Activated T-cell treated with anti-CD3 and anti-CD28 coated beads for 1 hour (primary cell): ENCODE measurements around the gene CBFA2T3.
"Not testable (repeated sequence)": the region's sequence is repeated elsewhere in the genome, so short reads cannot be mapped to it uniquely, and the experiment has no call there.

Experiments used
- DNase-seq: peaks from one replicate; pipeline ENCODE4 v3.0.0-alpha.2; 2020; ENCODE audit warnings: low read depth

CBFA2T3 gene

DNA sequence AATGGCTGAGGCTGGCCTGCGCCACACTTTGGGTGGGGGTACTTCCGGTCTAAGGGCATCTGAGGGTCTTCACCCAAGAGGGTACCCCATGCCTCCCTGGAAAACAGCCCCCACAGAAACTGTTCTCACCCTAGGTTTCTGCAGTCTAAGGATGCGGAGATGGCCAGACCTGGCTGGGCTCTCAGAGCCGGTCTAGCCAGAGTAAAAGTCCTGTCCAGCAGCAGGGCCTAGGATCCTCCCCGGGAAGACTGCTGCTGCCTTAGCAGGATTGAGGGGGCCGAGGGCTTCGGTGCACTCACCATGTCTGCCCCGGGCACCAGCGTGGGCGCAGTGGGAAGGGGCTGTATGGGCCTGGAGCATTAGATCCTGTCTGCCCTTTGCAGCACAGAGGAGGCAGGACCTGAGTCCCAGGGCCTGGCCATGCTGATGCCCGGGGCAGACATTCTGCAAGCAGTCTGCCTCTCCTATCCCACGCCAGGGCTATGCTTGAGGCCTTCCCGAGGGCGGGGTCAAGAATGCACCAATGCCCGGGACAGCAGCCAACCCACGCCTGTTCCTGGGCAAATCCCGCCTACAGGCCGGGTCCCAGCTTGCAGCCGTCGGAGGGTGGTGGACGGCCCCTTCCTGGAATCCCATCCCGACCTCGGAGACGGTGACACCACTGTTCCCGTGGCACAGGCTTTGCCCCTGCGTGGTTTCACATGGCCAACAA is 54.7 kb downstream of the CBFA2T3 start:
- DNase-seq = no peak

DNA sequence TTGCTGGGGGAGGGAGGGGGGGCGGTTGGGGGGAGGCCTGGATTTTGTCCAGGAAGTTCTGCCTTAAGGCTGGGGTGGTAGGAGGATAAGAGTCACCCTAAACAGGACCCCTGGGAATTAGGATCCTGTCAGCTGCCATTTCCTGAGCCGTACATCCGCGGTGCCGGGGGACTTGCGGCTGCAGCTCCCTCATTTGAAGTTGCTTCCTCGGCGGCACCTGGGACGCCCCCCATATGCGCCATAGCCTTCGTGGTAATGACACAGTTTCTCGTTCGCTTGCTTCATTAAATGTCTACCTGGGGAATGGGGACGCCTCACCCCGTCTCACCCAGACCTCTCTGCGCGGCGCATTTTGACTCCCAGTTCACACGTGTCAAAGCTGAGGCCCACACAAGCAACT is 55.4 kb downstream of the CBFA2T3 start:
- no peak for DNase-seq

DNA sequence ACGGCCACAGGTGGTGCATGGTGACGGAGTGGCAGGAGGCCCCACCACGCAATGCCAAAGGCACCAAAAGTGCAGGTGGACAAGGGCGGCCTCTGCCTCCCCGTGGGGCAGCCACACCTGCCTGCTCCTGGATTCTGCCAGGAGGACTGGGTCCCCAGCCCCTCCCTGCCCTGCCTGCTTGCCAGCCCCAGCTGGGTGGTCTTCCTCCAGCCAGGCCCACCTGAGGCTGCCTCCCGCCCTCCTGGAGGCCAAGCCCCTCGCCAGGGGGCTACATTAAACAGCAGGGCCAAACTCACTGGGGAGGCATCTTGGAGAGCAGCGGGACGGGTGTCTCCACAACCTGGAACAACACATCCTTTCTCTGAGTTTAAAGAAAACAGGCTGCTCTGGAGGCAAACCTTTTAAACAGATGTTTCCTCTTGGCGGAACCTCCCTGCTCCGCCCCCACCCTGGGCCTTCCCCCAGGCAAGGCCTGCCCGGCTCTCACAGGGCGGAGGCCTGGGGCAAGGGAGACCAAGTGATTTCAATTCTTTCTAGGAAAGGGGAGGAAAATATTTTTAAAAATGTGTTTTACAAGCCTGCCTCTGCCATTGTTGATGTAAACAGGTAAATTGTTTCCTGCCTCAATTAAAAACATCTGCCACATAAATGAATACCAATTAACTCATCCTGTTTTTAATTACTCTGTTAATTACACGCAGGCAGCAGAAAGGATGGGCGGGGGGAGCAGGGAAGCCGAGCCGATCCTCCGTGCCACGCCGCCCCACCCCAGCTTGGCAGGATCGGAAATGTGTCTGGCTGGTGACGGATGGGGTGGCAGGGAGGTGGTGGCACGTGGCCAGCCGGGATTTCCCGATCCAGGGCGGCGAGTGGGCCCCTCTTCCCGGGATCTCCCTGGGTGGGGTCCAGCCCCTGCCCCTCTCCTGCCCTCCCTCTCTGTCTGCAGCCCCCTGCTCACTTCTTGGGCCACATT is 56.1 kb downstream of the CBFA2T3 start:
- no peak for DNase-seq

DNA sequence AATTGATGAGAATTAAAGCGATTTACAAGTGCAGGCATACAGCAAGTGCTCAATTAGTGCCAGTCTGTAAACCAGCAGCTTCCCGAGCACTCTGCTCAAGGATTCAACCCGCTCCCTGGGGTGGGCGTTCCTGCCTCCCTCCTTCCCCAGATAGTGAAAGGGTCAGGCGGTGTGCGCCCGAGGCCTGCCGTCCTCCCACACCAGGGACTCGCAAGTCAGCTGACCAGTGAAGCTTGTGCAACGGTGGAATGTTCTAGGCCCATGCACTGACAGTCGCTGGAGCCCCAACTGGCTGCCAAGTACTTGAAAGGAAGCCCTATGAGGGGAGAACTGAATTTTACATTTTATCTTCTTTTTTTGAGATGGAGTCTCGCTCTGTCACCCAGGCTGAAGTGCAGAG is 57.1 kb downstream of the CBFA2T3 start:
- DNase-seq = no peak

DNA sequence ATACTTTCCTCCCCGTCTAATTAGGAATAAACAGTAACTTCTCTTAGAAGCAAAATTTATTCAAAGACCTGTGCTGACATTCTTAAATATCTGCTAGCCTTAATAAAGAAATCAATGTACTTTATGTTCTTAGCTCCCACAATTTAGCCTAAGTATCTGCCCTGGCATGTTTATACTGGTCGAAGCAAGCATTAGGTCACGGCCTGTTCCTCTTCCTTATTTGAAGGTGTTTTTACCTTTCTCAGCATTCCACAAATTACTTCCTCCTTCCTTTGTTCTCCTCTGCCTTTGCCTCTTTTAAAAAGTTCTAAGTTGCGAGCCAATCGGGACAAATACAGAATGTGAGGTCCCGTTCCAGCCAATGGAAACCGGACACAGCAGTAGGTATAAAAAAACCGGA is 58.1 kb downstream of the CBFA2T3 start:
- DNase-seq = not testable (repeated sequence)

DNA sequence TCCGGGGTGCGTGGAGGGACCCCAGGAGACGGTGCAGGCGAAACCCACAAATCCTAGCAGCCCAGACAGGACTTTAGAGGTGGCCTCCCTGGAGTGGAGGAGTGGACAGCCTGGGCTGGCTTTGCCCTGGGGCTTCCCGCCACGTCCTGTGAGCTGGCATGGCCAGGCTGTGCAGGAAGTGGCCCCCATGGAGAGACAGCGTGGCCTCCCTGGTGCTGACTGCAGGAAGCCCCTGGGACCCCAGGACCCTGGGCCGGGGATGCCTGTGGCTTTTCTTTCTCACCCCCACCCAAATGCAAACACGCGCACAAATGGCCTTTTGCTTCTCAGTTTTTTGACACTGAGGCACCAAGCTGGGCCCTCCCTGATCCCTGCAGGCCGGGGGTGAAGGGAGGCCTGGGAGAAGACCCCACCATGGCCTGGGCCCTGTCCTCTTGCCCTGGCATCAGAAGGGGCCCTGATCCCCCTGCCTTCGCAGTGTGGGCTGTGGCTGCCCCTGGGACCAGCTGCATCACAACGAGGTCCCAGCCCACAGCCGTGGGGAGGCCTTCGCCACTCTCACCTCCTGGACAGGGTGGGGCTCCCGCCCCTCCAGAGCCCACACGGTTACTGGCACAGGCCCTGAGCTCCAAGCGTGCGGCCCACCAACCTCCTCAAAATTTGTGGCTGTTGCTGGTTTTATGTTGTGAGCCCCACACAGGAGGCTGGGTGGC is 58.9 kb downstream of the CBFA2T3 start:
- no peak for DNase-seq

DNA sequence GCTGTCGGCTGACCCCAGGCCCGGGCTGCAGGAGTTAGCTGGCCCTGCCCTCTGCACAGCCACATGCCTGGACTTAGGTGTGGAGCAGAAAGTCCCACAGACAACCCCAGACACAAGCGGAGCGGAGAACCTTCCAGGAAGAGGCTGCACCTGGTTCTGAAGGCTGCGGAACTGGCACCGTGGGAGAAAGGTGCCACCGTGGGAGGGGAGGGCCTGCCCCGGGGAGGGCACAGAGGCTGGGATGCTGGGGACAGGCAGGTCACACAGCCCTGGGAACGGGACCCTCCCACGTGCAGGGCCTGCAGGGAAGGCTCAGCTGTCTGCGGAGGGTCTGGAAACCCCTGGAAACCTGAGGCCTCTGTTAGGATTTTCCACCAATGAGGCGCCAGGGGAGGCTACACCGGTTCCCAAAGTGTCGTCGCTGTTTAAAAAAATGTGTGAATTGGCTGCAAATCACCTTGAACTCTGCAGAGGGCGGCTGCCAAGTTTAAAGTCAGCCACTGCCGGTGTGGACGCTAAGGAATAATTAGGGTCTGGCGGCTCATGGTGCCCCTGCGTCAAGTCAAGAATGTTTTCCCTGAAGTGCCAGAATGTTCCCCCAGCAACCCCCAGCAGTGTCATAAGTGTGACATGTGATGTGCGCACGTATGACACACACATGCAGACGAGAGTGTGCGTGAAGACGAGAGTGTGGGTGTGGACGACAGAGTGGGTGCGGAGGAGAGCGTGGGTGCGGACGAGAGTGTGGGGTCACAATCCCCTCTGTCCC is 59.7 kb downstream of the CBFA2T3 start:
- no peak for DNase-seq

DNA sequence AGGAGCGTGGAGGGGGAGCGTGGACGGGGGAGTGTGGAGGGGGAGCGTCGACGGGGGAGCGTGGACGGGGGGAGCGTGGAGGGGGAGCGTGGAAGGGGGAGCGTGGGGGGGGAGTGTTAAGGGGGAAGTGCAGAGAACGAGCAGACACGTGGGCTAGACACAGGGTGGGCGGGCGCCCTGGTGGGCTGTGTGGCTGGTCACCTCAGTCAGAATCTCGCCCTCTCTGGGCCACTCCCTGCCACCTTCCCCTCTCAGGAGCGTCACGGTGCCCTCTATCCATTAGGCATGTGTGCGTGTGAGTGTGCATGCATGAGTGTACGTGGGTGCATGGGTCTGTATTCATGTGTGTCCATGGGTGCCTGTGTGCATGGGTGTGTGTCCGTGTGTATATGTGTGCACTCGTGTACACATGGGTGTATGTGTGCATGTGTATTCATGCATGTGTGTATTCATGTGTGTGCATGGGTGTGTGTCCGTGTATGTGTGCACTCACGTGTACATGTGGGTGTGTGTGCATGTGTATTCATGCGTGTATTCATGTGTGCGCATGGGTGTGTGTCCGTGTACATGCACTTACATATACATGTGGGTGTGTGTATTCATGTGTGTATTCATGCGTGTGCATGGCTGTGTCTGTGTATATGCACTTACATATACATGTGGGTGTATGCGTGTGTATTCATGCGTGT is 61.2 kb downstream of the CBFA2T3 start:
- DNase-seq = no peak

DNA sequence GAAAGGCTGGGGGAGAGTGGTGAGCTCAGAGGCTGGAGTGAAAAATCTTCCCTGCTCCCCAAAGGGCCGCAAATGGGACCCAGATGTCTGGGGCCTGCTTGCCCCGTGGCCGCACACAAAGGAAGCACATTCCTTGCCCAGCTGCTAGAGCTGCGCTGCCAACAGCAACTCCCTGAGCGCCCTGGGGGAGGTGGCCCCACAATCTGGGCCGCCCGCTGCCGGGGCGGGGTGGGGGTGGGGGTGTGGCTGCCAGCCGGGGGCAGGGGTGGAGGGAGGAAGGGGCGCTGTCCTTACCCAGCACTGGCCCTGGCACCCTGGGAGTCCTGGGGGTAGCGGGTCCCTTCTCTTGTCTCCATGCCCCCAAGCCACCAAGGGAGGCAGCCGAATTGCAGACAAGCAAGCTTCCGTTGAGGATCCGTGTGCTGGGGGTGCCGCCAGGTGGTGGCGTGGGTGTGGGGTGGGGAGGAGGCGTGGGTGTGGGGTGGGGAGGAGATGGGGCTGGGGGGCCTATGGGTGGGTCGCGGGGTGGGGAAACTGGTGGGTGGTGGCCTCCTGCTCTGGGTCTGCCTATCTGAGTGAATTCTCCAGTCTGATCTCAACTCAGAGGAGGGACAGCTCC is 62.1 kb downstream of the CBFA2T3 start:
- DNase-seq = no peak

DNA sequence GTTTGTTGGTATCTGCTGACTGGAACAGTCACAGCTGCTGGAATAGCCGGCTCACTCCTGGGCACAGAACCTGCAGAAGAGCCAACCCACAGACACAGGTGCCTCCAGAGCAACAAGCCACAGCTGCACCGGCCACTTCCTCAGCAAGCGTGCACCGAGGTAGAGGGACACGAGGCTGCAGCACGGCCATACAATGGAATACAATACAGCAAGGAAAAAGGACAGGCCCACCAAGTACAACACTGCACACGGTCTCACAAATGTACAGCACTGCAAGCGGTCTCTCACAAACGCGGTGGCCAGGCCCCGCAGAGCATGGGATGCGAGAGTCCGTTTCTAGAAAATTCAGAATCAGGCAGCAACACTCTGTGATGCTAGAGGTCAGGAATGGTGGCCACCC is 63.1 kb downstream of the CBFA2T3 start:
- no peak for DNase-seq

DNA sequence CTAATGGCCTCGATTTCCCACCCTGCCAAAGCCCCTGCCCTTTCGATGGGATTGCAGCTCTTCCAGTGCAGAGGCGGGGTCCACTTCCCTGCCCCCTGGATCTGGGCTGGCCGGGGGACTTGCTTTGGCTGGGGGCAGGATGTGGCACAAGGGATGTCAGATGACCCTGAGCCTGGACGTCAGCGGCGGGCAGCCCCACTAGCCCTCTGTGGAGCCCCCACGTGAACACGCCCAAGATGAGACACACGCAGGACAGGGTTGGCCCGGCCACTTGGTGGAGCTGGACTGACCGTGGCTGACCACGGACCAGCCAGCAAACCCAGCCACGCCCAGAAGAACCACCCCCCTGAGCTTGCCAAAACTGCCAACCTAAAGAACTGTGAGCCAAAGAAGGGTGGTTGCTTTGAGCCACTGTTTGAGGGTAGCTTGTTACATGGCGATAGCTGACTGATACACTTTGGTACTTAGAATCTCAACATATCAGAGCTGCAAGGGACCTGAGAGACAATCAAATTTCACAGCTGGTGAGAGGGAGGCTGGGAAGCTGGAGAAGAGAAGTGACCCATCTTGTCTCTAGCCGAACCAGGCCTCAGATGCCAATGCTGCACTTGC is 63.9 kb downstream of the CBFA2T3 start:
- no peak for DNase-seq

DNA sequence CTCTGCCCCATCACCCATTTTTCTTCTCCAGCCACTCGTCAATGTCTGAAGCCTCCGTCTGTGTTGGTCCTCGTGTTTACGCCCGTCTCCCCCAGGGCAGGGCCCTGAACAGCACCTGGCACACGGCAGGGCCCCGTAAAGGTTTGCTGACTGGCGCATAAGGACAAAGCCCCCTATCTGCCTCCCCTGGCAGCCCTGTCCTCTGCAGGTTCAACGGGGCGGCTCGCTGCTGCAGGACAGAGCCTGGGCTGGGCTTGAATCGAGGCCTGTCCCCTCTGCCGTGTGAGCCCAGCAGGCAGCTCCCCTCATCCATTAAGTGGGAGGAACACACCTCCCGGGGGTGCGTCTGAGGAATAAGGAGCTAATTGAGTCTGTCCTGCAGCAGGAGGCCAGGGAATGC is 64.5 kb downstream of the CBFA2T3 start:
- no peak for DNase-seq

DNA sequence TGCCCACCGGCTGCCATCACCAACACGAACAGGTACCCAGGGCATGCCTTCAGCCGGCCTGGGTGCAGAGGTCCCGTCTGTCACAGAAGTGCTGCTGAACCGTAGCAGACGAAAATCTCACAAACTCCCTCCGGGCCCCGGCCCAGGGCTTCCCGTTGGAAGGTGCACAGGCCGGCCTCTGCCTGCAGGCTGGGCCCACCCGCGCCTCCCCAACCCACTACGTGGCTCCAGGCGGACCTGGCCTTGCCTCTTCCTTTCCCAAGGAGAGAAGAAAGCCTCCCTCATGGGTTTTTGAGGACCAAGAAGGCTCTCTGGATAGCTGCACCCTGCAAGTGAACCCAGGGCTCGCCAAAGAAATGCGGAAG is 65.1 kb downstream of the CBFA2T3 start:
- DNase-seq = no peak

DNA sequence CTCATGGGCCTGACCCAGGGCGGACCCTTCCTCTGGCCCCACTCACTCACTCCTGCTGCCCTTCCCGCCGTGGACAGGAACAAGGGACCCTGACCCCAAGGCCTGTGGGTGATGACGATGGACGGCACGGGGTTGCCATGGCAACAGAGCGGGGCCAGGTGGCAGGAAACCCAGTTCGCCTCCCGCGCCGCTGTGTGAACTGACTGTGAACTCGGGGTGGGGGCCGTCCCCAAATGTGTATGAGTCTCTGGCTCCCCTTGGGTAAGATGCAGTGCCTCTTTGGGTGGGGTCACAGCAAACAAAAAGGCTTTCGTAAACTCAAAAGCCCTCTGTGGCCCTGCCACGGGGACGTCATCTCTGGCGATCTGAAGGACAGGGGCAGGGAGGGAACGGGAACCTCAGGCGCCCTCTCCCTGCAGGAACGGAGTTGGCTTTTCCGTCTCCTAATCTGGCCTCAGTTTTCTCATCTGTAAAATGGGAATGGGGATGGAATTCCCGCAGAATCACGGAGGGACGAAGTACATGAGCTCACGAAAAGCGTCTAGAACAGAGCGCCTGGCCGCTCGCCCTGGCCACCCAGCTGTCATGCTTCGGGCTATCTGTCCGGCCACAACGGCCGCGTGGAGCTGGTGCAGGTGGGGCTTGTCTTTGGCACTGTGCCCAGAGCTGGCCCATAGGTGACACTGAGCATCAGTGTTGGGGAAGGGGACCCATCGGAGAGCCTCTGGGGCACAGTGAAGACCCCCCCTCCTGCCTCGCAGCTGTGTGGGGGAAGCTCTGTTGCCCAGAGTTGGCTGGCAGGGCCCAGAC is 65.7 kb downstream of the CBFA2T3 start:
- no peak for DNase-seq

DNA sequence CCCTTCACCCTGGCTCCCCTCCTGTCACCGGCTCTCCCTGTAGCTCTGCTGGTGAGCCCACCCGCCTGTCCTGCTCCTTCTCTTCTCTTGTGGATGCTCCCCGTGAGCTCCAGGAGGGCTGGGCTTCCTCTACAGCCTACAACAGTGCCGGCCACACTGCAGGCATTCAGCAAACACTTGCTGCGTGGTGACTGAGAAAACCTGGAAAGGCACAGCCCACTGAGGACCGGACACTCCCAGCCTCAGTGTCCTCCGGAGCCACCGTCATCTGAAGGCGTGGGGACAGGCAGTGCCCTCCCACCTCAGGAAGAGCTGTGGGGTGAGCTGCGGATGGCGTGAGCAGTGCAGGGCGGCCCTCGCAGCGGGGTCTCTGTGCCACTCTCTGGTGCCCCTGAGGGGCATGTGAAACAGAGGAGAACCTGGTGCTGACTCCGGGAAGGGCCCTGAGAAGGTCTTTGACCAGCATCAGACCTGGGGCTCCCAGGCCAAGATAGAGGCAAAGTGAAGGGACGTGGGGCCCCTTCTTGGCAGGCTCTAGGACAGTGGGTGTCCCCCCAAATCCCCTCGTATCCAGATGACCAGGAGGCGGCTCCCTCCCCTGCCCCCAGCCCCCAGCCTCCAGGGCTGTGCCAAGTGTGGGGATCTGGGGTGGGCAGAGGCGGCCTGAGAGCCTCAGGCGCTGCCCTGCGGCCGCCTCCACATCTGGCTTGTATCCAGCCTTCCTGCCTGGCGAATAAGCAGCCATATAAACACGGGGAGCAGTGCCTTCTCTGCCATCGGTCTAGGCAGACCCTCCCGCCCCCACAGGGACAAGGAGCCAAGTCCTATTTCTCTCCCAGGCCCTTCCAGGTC is 66.5 kb downstream of the CBFA2T3 start:
- no peak for DNase-seq

DNA sequence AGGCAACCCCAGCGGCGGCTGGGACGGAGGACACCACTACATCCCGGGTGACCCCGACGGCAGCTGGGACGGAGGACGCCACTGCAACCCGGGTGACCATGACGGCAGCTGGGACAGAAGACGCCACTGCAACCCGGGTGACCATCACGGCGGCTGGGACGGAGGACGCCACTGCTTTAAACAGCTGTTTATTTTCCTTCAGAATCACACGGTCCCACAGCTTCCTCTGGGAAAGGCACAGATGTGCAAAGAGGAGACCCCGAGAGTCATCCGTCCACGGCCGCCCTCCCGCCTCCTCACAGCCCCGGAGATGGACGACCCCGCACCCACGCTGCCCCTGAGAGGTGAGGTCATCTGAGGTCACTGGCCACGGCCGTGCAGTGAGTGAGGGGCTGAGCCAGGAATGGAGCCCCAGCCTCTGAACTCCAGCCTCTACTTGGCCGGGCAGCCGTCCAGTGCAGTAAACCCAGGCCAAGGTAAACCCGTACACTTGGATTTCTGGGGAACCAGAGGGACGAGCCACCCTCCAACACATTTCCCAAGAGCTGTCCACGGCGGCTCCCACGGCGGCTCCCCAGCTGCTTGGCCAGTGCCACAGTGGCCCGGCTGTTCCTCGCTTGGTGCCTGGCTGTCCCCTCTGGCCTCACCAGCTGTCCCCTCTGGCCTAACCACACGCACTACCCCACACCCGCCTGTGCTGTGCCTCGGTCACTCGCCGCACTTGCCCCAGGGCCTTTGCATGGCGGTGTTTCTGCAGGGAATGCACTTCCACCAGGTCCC is 67.4 kb downstream of the CBFA2T3 start:
- DNase-seq = no peak

DNA sequence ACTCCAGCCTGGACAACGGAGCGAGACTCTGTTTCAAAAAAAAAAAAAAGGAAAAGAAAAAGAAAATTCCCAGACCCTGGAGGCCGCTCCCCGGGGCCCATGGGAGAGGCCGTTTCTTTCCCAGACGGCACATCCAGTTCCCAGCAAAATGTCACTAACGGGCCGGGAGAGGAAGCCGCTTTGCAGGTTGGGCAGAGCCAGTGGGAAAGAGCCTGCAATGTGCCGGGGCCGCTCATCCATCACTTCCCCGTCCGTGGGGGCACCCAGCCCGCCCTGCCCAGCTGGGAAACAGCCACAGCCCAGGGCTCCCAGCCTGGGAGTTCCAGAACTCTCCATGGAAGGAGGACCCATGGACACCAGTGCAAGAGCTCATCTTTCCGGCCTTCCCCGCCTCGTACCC is 68.7 kb downstream of the CBFA2T3 start:
- DNase-seq = no peak

DNA sequence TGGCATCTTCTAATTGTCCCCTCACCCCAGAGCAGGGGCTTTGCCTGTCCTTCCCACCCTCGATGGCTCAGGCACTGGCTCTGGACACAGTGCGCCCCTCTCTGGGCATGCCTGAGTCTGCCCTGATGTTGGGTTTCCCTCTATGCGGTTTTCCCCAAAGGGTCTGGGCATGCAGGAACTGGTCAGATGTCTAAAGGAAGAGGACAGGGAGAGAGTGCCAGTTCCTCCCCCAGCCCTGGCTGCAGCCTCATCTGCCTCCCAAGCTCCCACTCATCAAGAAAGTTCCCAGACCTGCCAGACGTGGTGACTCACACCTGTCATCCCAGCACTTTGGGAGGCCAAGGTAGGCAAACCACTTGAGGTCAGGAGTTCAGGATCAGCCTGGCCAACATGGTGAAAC is 69.2 kb downstream of the CBFA2T3 start:
- DNase-seq = no peak
